ENCODE measurements around the gene CHST10. TPM values are rescaled to one million over a fixed set of nuclear protein-coding genes. Genes with fewer than 3 reads are reported as not detected.

Gene CHST10
- total RNA-seq, 1 experiment from 2014 or later = 24.4 TPM

- H3K27me3 Mint-ChIP-seq (ENCODE audit: low read depth) = no peaks in the 10 kb centered on the region
- CTCF ChIA-PET = interaction anchor here (1.4 to 2.4 kb wide), 2 partner anchors 15 to 134 kb away, joined by 3 to 10 read pairs; no protein-coding TSS in a partner anchor
- H3K27ac Mint-ChIP-seq = no peak overlapping the region
- no peak for ATAC-seq
- POLR2A ChIA-PET = no interaction called here
- H3K4me3 Mint-ChIP-seq = no peak overlapping the region
- peaks cover 40% of the 10 kb centered on the region for H3K36me3 Mint-ChIP-seq
- TF ChIP-seq ELF4 (CRISPR knock-in tag; IDR thresholded peaks at IDR 0.05; ENCODE audit: low read depth) (no peak), KAT7 (CRISPR knock-in tag; IDR thresholded peaks at IDR 0.05; ENCODE audit: borderline replicate concordance) (no peak), ZNF121 (CRISPR knock-in tag; IDR thresholded peaks at IDR 0.05) (no peak), CBFB (CRISPR knock-in tag; IDR thresholded peaks at IDR 0.05; ENCODE audit: low read depth) (no peak), PRRX2 (CRISPR knock-in tag; IDR thresholded peaks at IDR 0.05) (no peak), NR1H2 (CRISPR knock-in tag; IDR thresholded peaks at IDR 0.05) (no peak), E2F1 (CRISPR knock-in tag; IDR thresholded peaks at IDR 0.05) (no peak), JAZF1 (CRISPR knock-in tag; IDR thresholded peaks at IDR 0.05) (no peak), EMX1 (CRISPR knock-in tag; IDR thresholded peaks at IDR 0.05) (no peak), FOXK1 (CRISPR knock-in tag; IDR thresholded peaks at IDR 0.05) (no peak), ZBTB21 (CRISPR knock-in tag; IDR thresholded peaks at IDR 0.05; ENCODE audit: borderline replicate concordance) (no peak), ZNF263 (CRISPR knock-in tag; IDR thresholded peaks at IDR 0.05; ENCODE audit: low read depth) (no peak), MAX (CRISPR knock-in tag; IDR thresholded peaks at IDR 0.05) (no peak)
- TF ChIP-seq, protein P1, sequence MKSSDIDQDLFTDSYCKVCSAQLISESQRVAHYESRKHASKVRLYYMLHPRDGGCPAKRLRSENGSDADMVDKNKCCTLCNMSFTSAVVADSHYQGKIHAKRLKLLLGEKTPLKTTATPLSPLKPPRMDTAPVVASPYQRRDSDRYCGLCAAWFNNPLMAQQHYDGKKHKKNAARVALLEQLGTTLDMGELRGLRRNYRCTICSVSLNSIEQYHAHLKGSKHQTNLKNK (CRISPR knock-in tag; IDR thresholded peaks at IDR 0.05) = no peak
- no peaks in the 10 kb centered on the region for H3K9me3 Mint-ChIP-seq
- no peak for DNase-seq (ENCODE audit: low spot score)
- no peaks in the 10 kb centered on the region for H3K4me1 Mint-ChIP-seq
These were observed 21.0 kb downstream of the CHST10 start for GRCh38 chr2:100396483-100396882.

DNA sequence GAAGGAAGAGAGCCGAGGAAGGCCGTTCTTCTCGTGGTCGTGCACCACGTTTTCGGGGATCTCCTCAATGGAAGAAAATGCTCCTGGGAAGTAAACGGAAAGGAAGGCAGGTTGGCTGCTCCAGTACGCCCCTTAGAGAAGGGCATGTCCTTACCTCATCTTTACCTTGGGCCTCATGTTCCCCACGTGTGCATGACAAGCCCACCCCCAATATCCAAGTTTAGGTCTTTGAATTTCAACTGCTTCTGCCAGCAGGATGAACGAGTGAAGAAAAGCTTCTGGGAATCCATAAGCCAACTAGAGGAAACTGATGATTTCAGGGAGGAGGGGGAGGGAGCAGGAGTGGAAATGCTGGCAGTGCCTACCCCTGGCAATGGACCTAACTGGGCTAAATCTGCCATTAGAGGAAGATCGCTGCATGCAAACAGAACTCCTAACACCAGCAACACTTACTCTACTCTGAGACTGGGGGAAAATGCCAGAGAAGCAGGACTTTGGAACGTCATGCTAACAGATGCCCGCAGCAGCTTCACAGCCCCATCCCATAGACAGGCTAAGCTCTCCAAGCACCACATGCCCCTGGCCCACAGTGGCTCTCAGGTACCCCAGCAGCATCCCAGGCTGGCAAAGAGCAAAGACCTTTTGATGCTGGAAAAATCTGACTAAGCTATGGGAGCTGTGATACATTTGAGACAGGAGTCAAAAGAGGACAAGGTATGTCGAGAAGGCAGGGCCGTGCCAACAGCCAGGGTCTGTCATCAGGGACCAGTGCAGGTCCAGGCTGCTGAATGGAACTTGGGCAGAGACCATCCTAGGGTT is 21.7 kb downstream of the CHST10 start:
- no peak overlapping the region for H3K4me3 Mint-ChIP-seq
- H3K36me3 Mint-ChIP-seq = peaks cover 34% of the 10 kb centered on the region
- POLR2A ChIA-PET = no interaction called here
- ATAC-seq = no peak
- CTCF ChIA-PET = interaction anchor here (1.4 to 2.4 kb wide), 2 partner anchors 15 to 133 kb away, joined by 3 to 10 read pairs; no protein-coding TSS in a partner anchor
- DNase-seq (ENCODE audit: low spot score) = no peak
- H3K27ac Mint-ChIP-seq = no peak overlapping the region
- no peaks in the 10 kb centered on the region for H3K4me1 Mint-ChIP-seq
- no peaks in the 10 kb centered on the region for H3K27me3 Mint-ChIP-seq (ENCODE audit: low read depth)
- no peaks in the 10 kb centered on the region for H3K9me3 Mint-ChIP-seq
- TF ChIP-seq ZNF138 (CRISPR knock-in tag; conservative IDR thresholded peaks at IDR 0.05) = no peak
- TF ChIP-seq AR (CRISPR knock-in tag; IDR thresholded peaks at IDR 0.05) = no peak
- TF ChIP-seq ATF1 (CRISPR knock-in tag; IDR thresholded peaks at IDR 0.05) = no peak
- TF ChIP-seq GTF2I (CRISPR knock-in tag; conservative IDR thresholded peaks at IDR 0.05) = no peak
- no peak for TF ChIP-seq NFE2L1 (CRISPR knock-in tag; IDR thresholded peaks at IDR 0.05)
- TF ChIP-seq ZNF263 (CRISPR knock-in tag; IDR thresholded peaks at IDR 0.05; ENCODE audit: low read depth) = no peak
- no peak for TF ChIP-seq HMGXB4 (CRISPR knock-in tag; IDR thresholded peaks at IDR 0.05)
- TF ChIP-seq CBFB (CRISPR knock-in tag; IDR thresholded peaks at IDR 0.05; ENCODE audit: low read depth) = no peak
- no peak for TF ChIP-seq ZNF423 (CRISPR knock-in tag; IDR thresholded peaks at IDR 0.05)
- TF ChIP-seq ZNF396 (CRISPR knock-in tag; IDR thresholded peaks at IDR 0.05; ENCODE audit: borderline replicate concordance) = no peak
- TF ChIP-seq, protein P2, sequence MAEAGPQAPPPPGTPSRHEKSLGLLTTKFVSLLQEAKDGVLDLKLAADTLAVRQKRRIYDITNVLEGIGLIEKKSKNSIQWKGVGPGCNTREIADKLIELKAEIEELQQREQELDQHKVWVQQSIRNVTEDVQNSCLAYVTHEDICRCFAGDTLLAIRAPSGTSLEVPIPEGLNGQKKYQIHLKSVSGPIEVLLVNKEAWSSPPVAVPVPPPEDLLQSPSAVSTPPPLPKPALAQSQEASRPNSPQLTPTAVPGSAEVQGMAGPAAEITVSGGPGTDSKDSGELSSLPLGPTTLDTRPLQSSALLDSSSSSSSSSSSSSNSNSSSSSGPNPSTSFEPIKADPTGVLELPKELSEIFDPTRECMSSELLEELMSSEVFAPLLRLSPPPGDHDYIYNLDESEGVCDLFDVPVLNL (CRISPR knock-in tag; IDR thresholded peaks at IDR 0.05; ENCODE audit: borderline replicate concordance, low read depth) = no peak
- no peak for TF ChIP-seq IRF2 (CRISPR knock-in tag; IDR thresholded peaks at IDR 0.05; ENCODE audit: borderline replicate concordance, low read depth)

All from WTC11 (cell line).